Measurements from ENCODE around the gene GPRC5D.
A peak's percentile ranks its signal among the peaks of the same experiment; 100 is the strongest.

The GPRC5D gene

GRCh38 chr12:12979126-12979525 is 27.2 kb upstream of the GPRC5D start:
- no peak for TF ChIP-seq SUZ12 (IDR thresholded peaks at IDR 0.05; ENCODE audit: extremely low read depth, insufficient read depth, insufficient read length)
- no peak for TF ChIP-seq YY1 (IDR thresholded peaks at IDR 0.05; ENCODE audit: insufficient read depth, insufficient read length)
- no peak for TF ChIP-seq ZNF274 (IDR thresholded peaks at IDR 0.05; ENCODE audit: low read depth, low read length)
- H3K9ac ChIP-seq (ENCODE audit: insufficient read length, low read depth), result no peak overlapping the region
- H3K36me3 ChIP-seq (ENCODE audit: insufficient read depth, insufficient read length, low read length), result peaks cover 39% of the 10 kb centered on the region
- peaks cover 2% of the 10 kb centered on the region for H3K4me1 ChIP-seq (ENCODE audit: insufficient read depth, insufficient read length)
- no peak for DNase-seq (ENCODE audit: low read depth, low spot score)
- H3K9me3 ChIP-seq (ENCODE audit: insufficient read depth, low read length), result 0 out of 2 replicates have a peak, but pooled peaks cover under 1% of the 10 kb centered on the region
- no peaks in the 10 kb centered on the region for H3K27me3 ChIP-seq (ENCODE audit: insufficient read depth, insufficient read length)
- no peak overlapping the region for H3K4me3 ChIP-seq (ENCODE audit: insufficient read length, low read depth)

- H3K36me3 ChIP-seq (ENCODE audit: insufficient read depth, insufficient read length, low read length), result peaks cover 51% of the 10 kb centered on the region
- DNase-seq (ENCODE audit: low read depth, low spot score), result no peak
- H3K9ac ChIP-seq (ENCODE audit: insufficient read length, low read depth), result no peak overlapping the region
- peaks cover 2% of the 10 kb centered on the region for H3K4me1 ChIP-seq (ENCODE audit: insufficient read depth, insufficient read length)
- TF ChIP-seq SUZ12 (IDR thresholded peaks at IDR 0.05; ENCODE audit: extremely low read depth, insufficient read depth, insufficient read length) (no peak), ZNF274 (IDR thresholded peaks at IDR 0.05; ENCODE audit: low read depth, low read length) (no peak)
- no peak overlapping the region for H3K4me3 ChIP-seq (ENCODE audit: insufficient read length, low read depth)
- H3K27me3 ChIP-seq (ENCODE audit: insufficient read depth, insufficient read length), result no peaks in the 10 kb centered on the region
- peaks cover 16% of the 10 kb centered on the region for H3K9me3 ChIP-seq (ENCODE audit: insufficient read depth, low read length)
These were observed 25.3 kb upstream of the GPRC5D start for GRCh38 chr12:12977231-12977630.

- Histone ChIP-seq H3K9ac (ENCODE audit: insufficient read length, low read depth) (no peak overlapping the region), H3K4me1 (ENCODE audit: insufficient read depth, insufficient read length) (peaks cover 2% of the 10 kb centered on the region), H3K9me3 (ENCODE audit: insufficient read depth, low read length) (peaks cover 16% of the 10 kb centered on the region), H3K27me3 (ENCODE audit: insufficient read depth, insufficient read length) (no peaks in the 10 kb centered on the region), H3K4me3 (ENCODE audit: insufficient read length, low read depth) (no peak overlapping the region), H3K36me3 (ENCODE audit: insufficient read depth, insufficient read length, low read length) (peaks cover 54% of the 10 kb centered on the region)
- TF ChIP-seq SUZ12 (IDR thresholded peaks at IDR 0.05; ENCODE audit: extremely low read depth, insufficient read depth, insufficient read length) (no peak), ZNF274 (IDR thresholded peaks at IDR 0.05; ENCODE audit: low read depth, low read length) (no peak), YY1 (IDR thresholded peaks at IDR 0.05; ENCODE audit: insufficient read depth, insufficient read length) (no peak)
- DNase-seq (ENCODE audit: low read depth, low spot score), result no peak
These were observed 24.4 kb upstream of the GPRC5D start for GRCh38 chr12:12976366-12976765.

GRCh38 chr12:12975322-12976077 is 23.5 kb upstream of the GPRC5D start:
- Histone ChIP-seq H3K36me3 (ENCODE audit: insufficient read depth, insufficient read length, low read length) (peaks cover 48% of the 10 kb centered on the region), H3K9me3 (ENCODE audit: insufficient read depth, low read length) (peaks cover 16% of the 10 kb centered on the region), H3K4me3 (ENCODE audit: insufficient read length, low read depth) (no peak overlapping the region), H3K9ac (ENCODE audit: insufficient read length, low read depth) (no peak overlapping the region), H3K27me3 (ENCODE audit: insufficient read depth, insufficient read length) (no peaks in the 10 kb centered on the region), H3K4me1 (ENCODE audit: insufficient read depth, insufficient read length) (peaks cover 2% of the 10 kb centered on the region)
- TF ChIP-seq YY1 (IDR thresholded peaks at IDR 0.05; ENCODE audit: insufficient read depth, insufficient read length) (no peak), ZNF274 (IDR thresholded peaks at IDR 0.05; ENCODE audit: low read depth, low read length) (no peak), SUZ12 (IDR thresholded peaks at IDR 0.05; ENCODE audit: extremely low read depth, insufficient read depth, insufficient read length) (no peak)
- peak; percentile 74 for DNase-seq (ENCODE audit: low read depth, low spot score)

DNA sequence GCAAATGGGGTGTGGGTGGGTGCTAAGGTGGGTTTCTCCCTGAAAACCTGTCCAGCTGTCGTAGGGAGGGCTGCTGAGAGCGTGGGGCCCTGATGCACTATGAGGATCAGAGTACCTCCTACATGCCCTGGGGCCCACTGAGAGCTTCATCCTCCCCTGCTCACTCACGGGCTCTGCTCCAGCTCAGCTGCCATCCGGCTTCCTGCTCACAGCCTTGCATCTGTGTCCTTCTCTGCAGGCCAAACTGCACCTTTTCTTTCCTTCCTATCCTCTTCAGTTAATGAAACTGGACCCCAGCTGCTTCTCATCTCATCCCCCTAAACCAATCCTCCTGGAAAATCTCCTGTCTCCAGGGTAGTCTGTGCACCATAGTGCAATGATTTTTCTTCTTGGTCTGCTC is 22.2 kb upstream of the GPRC5D start:
- H3K27me3 ChIP-seq (ENCODE audit: insufficient read depth, insufficient read length), result no peaks in the 10 kb centered on the region
- TF ChIP-seq ZNF274 (IDR thresholded peaks at IDR 0.05; ENCODE audit: low read depth, low read length) (no peak), SUZ12 (IDR thresholded peaks at IDR 0.05; ENCODE audit: extremely low read depth, insufficient read depth, insufficient read length) (no peak), YY1 (IDR thresholded peaks at IDR 0.05; ENCODE audit: insufficient read depth, insufficient read length) (no peak)
- no peak for DNase-seq (ENCODE audit: low read depth, low spot score)
- no peak overlapping the region for H3K9ac ChIP-seq (ENCODE audit: insufficient read length, low read depth)
- H3K9me3 ChIP-seq (ENCODE audit: insufficient read depth, low read length), result peaks cover 16% of the 10 kb centered on the region
- H3K4me3 ChIP-seq (ENCODE audit: insufficient read length, low read depth), result no peak overlapping the region
- no peaks in the 10 kb centered on the region for H3K4me1 ChIP-seq (ENCODE audit: insufficient read depth, insufficient read length)
- peaks cover 46% of the 10 kb centered on the region for H3K36me3 ChIP-seq (ENCODE audit: insufficient read depth, insufficient read length, low read length)

DNA sequence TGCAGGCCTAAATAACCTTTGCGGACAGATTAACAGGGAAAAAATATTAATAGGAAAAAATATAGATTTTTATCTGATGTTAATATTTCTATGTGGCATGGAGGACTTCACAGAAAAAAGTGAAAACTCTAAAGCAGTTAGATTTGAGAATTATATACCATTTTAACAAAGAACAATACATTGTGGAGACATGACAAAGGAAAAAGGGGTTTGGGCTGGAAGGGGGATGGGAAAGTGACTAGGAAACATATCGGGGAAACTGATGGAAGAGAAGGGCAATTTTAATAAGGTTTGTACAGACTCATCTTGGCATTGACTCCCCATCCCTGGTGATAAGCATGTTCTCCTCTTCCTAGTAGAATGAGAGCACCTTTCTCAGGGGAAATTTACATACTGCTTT is 21.0 kb upstream of the GPRC5D start:
- Histone ChIP-seq H3K4me1 (ENCODE audit: insufficient read depth, insufficient read length) (no peaks in the 10 kb centered on the region), H3K36me3 (ENCODE audit: insufficient read depth, insufficient read length, low read length) (peaks cover 51% of the 10 kb centered on the region), H3K4me3 (ENCODE audit: insufficient read length, low read depth) (no peak overlapping the region), H3K27me3 (ENCODE audit: insufficient read depth, insufficient read length) (no peaks in the 10 kb centered on the region), H3K9ac (ENCODE audit: insufficient read length, low read depth) (no peak overlapping the region), H3K9me3 (ENCODE audit: insufficient read depth, low read length) (peaks cover 16% of the 10 kb centered on the region)
- DNase-seq (ENCODE audit: low read depth, low spot score), result no peak
- TF ChIP-seq YY1 (IDR thresholded peaks at IDR 0.05; ENCODE audit: insufficient read depth, insufficient read length), result no peak
- TF ChIP-seq SUZ12 (IDR thresholded peaks at IDR 0.05; ENCODE audit: extremely low read depth, insufficient read depth, insufficient read length), result no peak
- TF ChIP-seq ZNF274 (IDR thresholded peaks at IDR 0.05; ENCODE audit: low read depth, low read length), result no peak

- peaks cover 5% of the 10 kb centered on the region for H3K36me3 ChIP-seq (ENCODE audit: insufficient read depth, insufficient read length, low read length)
- H3K4me3 ChIP-seq (ENCODE audit: insufficient read length, low read depth), result no peak overlapping the region
- DNase-seq (ENCODE audit: low read depth, low spot score), result no peak
- H3K9ac ChIP-seq (ENCODE audit: insufficient read length, low read depth), result no peak overlapping the region
- no peaks in the 10 kb centered on the region for H3K27me3 ChIP-seq (ENCODE audit: insufficient read depth, insufficient read length)
- no peak for TF ChIP-seq SUZ12 (IDR thresholded peaks at IDR 0.05; ENCODE audit: extremely low read depth, insufficient read depth, insufficient read length)
- no peak for TF ChIP-seq YY1 (IDR thresholded peaks at IDR 0.05; ENCODE audit: insufficient read depth, insufficient read length)
- TF ChIP-seq ZNF274 (IDR thresholded peaks at IDR 0.05; ENCODE audit: low read depth, low read length), result no peak
- no peaks in the 10 kb centered on the region for H3K9me3 ChIP-seq (ENCODE audit: insufficient read depth, low read length)
- no peaks in the 10 kb centered on the region for H3K4me1 ChIP-seq (ENCODE audit: insufficient read depth, insufficient read length)
These were observed 13.9 kb upstream of the GPRC5D start for GRCh38 chr12:12965836-12966235.

All from NT2/D1 (cell line).